Glomerular endothelial cell (primary cell): ENCODE measurements around the gene RAD51B. TPM values are rescaled to one million over a fixed set of nuclear protein-coding genes. Genes with fewer than 3 reads are reported as not detected.
"Not testable (repeated sequence)": the region's sequence is repeated elsewhere in the genome, so short reads cannot be mapped to it uniquely, and the experiment has no call there.

ENCODE experiments used
- DNase-seq: peaks from one replicate; pipeline ENCODE4 v3.0.0-alpha.2; 2011; ENCODE audit warnings: low read depth, low spot score; ENCODE audit errors: extremely low read depth
- total RNA-seq: library from RNA; depleted of rRNA; stranded (reverse); fragments of >200 nt; gene quantifications from 2 replicates; pipeline ENCODE4 v1.2.3, GENCODE V29; 2015

The RAD51B gene
- total RNA-seq, 1 donor from 2014 or later, result 9.7 TPM

DNA sequence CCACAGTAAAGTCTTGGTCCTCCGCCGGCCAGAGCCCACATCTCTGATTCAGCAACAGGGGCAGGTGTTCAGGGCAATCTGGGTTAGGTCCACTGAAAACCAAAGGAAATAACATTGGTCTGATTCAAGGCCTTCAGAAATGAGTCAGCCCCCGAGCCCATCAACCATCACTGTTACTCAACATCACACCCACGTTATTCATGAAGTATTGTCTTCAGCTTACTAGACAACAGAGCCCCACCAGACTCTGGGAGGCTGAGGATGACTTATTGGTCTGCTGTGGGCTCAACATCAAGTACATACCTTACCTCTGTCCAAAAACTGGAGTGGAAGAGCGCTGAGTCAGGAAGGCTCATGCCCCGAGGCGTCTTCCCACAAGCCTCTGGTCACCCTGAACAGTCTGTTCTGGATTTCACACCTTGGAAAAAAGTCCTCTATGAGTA is 875.8 kb downstream of the RAD51B start:
- peak; percentile 85 for DNase-seq

DNA sequence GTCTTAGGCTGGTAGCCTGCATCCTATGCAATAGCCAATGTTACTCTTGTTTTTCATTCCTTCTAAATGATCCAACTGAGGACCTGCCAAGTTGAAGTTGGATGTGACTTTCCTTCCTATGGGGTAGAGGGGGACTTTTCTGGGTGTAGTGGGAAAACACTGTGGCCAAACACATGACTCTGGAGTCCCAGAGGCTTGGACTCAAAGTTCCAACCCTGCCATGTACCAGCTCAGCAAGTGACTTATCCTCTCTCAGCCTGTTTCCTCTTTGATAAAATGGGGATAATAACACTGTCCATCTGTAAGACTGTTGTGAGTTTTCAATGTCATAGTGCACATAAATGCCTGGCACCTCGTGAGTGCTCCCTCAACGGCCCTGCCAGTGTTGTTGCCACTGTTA is 876.3 kb downstream of the RAD51B start:
- no peak for DNase-seq

DNA sequence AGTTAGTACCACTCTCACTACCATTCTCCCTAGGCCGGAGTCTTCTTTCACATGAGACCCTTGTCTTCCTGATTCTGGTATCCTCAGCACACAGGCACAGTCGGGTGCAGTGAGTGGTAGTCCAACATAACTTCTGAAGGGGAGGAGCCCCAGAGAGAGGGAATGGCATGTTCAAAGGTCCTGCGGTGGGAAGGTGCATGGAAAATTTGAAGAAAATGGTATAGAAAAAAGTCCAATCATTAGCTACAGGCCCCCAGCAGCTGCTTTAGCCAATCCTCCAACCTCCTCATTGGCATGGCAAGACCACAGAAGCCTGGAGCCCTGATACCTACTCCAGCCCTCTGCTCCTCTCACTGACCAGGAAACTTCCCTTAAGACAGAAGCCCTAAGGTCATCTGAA is 876.7 kb downstream of the RAD51B start:
- no peak for DNase-seq

DNA sequence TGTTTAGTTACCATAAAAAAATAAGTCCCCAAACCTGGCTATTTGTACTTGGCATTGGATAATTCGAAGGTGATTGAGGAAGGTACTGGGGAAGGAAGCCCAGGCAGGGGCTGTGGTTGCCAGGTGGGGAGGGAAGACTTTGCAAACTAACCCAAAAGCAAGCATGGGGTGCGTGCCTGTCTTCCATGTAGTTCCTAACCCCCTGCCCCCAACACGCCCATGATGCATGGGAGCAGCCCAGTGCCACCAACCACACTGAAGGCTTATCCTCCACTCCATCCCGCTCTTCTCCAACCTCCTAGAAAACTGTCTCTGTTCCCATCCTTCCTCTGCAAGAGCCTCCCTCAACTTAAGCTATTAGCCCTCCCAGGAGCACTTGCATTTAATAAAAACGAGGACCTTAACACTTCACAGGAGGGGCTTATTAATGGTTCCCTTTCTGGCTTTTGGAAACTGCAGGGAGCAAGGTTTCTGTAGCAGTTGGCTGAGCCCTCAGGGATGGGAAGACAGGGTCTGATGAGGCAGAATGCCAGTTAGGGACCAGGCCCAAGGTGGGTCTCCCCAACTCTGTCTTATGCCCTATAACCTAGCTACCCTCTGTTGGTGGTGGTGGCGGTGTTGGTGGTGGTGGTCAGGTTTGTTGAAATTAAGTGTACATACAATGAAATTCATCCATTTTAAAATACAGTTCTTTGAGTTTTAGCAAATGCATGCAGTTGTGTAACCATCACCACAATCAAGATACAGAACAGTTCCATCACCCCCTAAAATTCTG is 877.3 kb downstream of the RAD51B start:
- no peak for DNase-seq

DNA sequence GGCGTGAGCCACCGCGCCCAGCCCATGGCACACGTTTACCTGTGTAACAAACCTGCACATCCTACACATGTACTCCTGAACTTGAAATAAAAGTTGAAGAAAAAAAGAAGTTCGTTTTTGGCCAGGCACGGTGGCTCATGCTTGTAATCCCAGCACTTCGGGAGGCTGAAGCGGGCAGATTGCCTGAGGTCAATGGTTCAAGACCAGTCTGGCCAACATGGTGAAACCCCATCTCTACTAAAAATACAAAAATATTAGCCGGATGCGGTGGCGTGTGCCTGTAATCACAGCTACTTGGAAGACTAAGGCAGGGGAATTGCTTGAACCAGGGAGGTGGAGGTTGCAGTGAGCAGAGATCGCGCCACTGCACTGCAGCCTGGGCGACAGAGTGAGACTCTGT is 879.2 kb downstream of the RAD51B start:
- not testable (repeated sequence) for DNase-seq

DNA sequence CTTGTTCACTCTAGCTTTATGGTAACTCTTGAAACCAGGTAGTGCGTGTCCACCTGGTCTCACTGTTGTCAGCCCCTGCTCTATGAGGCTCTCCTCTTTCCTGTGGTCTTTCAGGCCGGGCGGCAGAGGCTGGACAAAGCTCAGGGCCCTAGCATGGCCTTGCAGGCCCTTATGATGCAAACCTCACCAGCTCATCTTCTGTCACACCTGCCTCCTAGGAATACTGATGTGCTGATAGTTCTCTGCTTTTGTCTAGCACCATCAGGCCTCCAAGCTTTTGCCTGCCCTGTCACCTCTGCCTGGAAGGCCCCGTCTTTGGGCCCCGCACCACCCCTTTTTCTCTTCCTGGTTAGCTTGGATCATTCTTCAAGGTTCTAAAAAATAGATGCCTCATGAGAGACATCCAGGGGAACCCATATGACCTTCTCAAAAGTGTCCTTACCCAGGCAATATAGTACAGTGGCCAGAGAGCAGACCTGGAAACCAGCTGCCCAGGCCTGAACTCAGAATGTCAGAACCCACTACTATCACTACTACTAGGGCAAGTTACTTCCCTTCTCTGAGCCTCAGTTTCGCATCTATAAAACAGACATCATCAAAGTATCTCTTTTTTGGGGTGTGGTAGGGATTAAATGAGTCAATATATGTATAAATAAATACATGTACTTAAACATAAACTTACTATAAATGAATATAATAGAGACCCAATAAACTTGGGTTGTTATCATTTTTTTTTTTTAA is 881.6 kb downstream of the RAD51B start:
- no peak for DNase-seq

DNA sequence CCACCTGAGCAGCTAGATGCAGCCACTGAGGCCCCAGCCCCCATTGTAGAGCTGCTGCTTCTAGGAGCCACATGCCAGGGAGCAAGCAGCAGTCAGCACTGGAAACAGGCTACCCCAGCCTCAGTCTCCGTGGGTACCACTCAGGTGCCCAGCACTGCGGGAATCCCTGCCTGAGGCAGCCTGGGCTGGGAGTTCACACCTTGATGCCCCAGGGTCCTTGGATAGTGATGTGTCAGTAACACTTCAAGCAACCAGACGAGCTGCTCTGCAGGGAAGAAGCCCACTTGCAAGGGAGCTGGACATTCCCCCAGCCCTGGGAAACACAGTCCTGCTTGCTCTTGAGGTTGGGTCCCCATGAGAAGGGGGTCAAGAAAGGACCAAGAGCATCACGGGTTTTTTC is 882.6 kb downstream of the RAD51B start:
- DNase-seq, result no peak

DNA sequence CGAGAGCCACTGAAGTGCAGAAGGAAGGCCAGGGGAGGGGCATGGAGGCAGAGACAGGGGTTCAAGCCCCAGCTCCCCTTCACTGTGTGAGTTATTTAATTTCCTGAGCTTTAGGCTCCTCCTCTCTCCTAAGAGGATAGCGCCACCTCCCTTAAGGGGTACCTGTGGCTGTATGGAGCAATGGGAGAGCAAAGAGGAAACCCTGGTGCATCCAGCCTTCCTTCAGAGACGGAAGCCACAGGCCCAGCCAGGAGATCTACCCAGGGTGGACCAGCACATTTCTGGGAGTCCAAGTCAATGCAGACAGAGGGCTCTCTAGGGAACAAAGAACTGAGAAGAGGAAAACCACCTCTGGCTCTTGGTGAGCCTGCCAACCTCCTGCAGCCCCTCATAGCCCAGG is 883.0 kb downstream of the RAD51B start:
- no peak for DNase-seq

DNA sequence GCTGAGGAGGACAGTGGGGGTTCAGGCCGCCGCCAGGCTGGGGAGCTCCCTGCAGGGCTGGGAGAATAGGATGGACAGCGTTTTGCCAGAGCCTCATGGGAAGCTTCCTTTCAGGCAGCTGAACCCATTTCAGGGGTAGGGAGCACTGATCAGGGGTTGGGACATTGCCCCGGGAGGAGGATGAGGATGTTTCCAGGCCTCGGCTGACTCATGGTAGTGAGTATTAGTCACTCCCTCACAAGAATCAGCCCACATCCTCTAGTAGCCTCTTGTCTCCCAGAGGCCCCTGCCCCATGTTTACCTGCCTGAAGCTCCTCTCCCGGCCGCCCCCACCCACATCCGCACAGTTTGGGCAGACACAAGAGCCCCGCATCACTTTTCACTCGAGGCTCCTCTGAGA is 883.5 kb downstream of the RAD51B start:
- no peak for DNase-seq

DNA sequence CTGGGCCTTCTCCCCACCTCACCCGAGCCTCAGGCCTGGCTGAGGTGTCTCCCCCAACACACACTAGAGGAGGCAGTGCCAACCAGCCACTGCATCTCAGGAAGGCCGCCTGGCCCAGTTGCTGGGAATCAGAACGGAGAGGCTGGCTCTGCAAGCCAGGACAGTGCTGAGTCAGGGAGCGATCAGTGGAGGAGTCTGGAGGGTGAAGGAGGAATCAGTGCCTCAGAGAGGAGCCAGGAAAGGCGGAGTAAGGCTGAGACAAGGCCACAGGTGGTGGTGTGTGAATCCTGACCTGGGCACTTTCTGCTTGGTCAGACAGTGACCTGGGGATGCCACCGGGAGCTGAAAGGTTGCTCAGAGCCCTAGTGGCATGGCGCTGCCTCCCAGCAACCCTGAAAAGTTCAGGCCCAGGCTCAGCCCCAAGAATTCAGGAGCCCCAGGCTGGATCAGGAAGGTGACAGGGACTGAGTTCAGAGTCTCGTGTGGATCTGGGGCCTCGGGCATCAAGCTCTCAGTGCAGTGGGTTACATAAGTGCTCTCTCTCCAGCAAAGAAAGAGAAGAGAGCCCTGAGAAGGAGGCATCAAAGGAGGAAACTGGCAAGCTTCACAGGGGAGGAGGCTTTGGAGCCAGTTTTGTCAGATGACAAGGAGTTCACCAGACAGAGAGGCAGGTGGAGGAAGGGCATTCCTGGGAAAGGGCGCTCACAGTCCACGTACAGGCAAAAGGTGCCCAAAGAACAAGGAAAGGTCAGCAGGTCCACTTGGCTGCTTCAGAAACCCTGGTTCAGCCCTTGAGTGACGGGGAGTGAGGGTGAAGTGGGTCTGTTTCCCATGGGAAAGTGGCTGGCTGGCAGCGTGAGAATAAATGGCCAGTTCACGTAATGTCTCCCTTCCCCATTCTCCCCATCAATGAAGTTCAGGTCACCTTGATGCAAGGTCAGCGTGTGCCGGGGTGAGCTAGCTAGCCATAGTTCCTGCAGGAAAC is 885.4 kb downstream of the RAD51B start:
- DNase-seq, result no peak

DNA sequence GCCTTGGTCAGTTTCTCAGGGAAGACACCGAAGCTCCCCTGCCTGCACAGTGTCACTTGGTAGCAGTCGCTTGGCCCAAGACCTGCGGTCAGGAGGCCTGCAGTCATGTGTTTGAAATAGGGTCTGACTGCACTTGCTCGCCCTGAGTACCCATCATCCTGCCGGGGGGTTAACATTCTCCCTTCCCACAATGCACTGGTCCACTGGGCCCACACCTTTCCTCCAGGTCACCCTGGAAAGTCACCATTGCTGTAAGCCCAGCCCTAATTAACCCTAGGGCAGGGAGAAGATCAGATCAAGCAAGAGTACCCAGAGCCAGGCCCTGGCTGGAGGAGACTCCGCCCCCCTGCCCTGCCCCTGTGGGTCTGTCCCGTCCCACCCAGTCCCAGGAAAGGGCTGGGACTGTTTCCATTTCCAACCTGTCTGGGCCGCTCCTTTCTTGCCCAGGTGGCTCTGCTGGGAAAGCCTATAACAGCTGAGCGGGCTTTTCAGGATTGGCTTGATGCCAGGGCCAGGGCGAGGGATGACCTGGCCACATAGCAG is 886.2 kb downstream of the RAD51B start:
- no peak for DNase-seq

DNA sequence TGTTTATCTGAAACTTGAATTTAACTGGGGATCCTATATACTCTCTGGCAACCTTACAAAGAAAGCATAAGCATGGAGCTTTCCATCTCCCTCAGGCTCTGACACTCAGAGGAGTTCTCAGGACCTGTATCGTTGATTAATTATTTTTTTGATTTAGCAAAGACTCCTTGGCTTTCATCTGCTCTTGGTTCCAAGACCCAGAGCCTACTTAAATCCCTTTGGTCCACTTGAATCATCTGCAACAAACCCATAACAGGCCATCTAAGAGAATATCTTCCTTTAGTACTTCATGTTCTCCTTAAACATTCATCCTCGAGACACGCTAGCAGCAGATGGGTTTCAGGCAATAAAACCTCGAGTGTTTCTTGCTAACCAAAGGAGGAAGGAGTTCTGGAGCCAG is 887.9 kb downstream of the RAD51B start:
- DNase-seq, result no peak

DNA sequence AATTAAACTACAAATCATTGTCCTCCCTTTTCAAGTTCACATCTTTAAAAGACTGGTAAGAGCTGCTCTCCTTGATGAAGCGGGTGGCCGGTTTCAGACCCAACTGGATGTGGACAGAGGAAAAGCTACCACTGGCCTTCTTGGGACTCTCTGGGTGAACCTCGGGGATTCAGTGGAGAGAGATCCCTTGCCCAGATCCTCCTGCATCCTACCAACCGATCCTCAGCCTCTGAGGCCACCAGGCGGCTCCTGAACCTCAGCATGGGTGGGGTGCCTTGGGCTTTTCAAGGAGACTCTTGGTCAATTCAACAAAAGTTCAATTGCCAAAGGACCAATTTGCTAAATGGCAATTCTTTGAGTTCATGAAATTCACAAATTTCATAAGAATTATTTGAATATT is 888.8 kb downstream of the RAD51B start:
- no peak for DNase-seq

DNA sequence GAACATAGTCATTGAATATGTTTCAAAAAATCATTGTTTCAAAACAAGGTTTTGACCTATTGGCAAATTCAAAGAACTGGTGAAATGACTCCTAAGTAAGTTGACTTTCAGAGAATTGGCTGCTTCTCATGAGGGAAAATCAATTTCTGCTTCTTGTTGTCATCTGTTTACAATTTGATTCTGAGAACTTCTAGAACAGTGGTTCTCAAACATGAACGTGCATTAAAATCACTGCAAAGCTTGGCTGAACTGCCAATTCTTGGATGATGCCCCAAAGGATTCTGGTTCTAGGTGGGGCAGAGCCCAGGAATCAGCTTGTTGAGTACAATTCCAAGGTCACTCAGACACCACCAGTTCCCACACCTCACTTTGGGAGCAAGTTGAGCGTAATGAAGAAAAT is 889.4 kb downstream of the RAD51B start:
- DNase-seq, result no peak

DNA sequence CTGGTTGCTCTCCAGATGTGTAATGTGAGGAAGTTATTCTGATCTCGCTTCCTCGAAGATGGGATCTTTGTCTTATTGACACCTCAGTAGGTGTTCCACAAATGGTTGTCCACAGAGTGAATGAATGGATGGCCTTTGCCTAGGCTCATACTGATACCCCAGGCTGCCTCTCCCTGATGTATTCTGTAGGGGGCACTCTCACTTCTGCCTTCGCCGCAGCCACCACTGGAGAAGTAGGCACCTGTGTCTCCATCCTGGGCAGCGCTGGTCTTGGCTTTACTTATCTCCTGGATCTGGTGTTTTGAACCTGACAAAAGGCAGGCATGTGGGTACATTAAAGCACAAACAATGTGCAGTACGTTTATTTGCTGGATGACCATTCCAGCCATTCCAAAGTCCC is 891.2 kb downstream of the RAD51B start:
- DNase-seq, result no peak

DNA sequence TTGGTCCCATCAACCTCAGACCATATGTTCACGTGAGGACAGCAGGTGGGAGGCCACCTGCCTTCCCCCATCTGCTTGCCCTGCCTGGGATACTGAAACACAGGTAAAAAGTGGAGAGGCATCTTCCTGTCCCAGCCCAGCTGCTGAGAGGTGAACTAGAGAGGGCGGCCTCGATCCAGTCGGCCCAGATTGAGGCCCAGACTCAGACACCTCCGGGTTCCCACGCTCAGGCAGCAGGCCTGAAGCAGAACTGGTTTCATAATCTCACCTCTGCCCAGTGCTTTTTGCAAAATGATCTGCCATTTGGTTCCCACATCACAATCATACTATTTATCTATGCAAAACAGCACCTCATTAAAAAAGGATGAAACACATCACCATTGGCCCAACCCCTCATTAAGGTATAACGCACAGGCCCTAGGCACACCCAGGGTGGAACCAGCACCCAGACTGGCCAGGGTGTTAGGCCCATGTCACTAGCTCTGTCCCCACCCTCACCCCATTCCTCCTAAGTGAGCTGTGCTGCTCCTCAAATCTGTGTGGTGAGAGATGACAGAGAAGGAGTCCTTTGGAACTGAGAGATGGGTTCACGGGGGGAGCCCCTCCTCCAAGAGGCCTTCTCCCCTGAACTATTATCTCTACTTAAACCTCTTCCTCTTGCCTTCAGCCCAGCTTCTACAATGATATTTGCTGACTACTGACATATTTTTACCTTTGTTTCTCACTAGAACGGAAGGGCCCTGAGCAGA is 892.2 kb downstream of the RAD51B start:
- no peak for DNase-seq

DNA sequence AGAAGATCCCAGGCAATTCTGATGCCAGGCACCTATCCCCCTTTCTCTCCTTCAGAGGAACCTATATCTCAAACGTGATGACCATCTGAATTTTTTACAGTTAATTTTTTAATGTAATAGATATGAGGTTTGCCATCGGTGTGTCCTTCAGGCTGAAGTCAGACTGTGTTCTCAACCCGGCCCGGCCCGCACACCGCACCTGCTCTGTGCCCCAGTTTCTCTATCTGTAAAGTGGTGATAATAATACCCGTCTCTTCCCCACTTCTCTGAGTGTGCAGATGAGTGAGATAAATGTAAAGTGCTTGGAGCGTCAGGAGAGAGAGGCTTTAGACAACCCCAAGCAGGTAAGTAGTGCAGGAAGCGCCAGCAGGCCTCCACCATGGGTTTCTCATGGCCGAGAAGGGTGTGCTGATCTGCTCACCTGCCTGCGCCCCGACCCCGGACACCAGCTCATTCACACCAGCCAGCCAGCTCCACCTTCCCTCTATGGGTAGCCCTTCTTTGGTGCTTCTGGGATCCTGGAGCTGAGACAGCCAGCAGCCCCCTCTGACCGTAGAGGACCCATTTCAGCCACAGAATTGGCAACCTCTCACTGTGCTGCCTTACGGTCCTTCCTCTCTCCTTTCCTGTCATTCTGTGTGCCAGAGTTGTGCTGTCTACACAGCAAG is 893.3 kb downstream of the RAD51B start:
- DNase-seq, result no peak

DNA sequence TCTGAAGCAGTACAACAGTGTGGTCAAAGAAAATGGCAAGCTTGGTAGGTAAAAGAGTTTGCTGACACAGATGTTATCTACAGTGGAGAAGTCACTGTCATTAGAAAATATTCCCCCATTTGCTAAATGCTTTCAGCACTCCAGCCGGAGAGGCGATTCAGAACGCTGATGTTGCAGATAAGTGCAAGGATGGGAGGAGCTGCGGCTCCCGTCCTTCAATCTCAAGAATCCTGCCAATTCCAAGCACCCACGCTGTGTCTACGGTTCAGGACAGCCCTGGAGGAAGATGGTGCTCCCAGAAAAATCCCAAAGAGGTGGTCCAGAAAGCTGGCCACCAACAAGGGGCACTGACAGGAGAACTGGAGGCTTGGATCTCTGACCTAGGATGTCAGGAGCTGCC is 894.2 kb downstream of the RAD51B start:
- DNase-seq, result no peak
